ENCODE data around the gene CCNK.

CCNK gene

GRCh38 chr14:99451234-99451633, 30.0 kb upstream of the CCNK start:
- peaks cover 8% of the 10 kb centered on the region for H3K36me3 ChIP-seq (ENCODE audit: control insufficient read depth, insufficient read depth, low read length)
- no peak overlapping the region for H3K4me3 ChIP-seq (ENCODE audit: low read length)
- H3K27ac ChIP-seq (ENCODE audit: low read depth, low read length), result no peak overlapping the region
- H3K4me1 ChIP-seq (ENCODE audit: control insufficient read depth, insufficient read depth, low read length), result no peaks in the 10 kb centered on the region
- no peak overlapping the region for H3K9ac ChIP-seq (ENCODE audit: low read length)
- no peaks in the 10 kb centered on the region for H3K27me3 ChIP-seq (ENCODE audit: control insufficient read depth, insufficient read depth, low read length)

GRCh38 chr14:99452968-99453367, 28.2 kb upstream of the CCNK start:
- H3K36me3 ChIP-seq (ENCODE audit: control insufficient read depth, insufficient read depth, low read length), result peaks cover 8% of the 10 kb centered on the region
- no peak overlapping the region for H3K27ac ChIP-seq (ENCODE audit: low read depth, low read length)
- no peak overlapping the region for H3K9ac ChIP-seq (ENCODE audit: low read length)
- no peak overlapping the region for H3K4me3 ChIP-seq (ENCODE audit: low read length)
- no peaks in the 10 kb centered on the region for H3K27me3 ChIP-seq (ENCODE audit: control insufficient read depth, insufficient read depth, low read length)
- H3K4me1 ChIP-seq (ENCODE audit: control insufficient read depth, insufficient read depth, low read length), result no peaks in the 10 kb centered on the region

GRCh38 chr14:99454246-99454645, 27.0 kb upstream of the CCNK start:
- Histone ChIP-seq H3K9ac (ENCODE audit: low read length) (no peak overlapping the region), H3K4me1 (ENCODE audit: control insufficient read depth, insufficient read depth, low read length) (no peaks in the 10 kb centered on the region), H3K27me3 (ENCODE audit: control insufficient read depth, insufficient read depth, low read length) (no peaks in the 10 kb centered on the region), H3K4me3 (ENCODE audit: low read length) (no peak overlapping the region), H3K27ac (ENCODE audit: low read depth, low read length) (no peak overlapping the region), H3K36me3 (ENCODE audit: control insufficient read depth, insufficient read depth, low read length) (peaks cover 3% of the 10 kb centered on the region)

- H3K27me3 ChIP-seq (ENCODE audit: control insufficient read depth, insufficient read depth, low read length), result no peaks in the 10 kb centered on the region
- no peaks in the 10 kb centered on the region for H3K4me1 ChIP-seq (ENCODE audit: control insufficient read depth, insufficient read depth, low read length)
- H3K27ac ChIP-seq (ENCODE audit: low read depth, low read length), result no peak overlapping the region
- no peak overlapping the region for H3K9ac ChIP-seq (ENCODE audit: low read length)
- no peak overlapping the region for H3K4me3 ChIP-seq (ENCODE audit: low read length)
- peaks cover 10% of the 10 kb centered on the region for H3K36me3 ChIP-seq (ENCODE audit: control insufficient read depth, insufficient read depth, low read length)
Measured at GRCh38 chr14:99459481-99460100, 21.6 kb upstream of the CCNK start.

GRCh38 chr14:99460793-99461192, 20.4 kb upstream of the CCNK start:
- H3K4me3 ChIP-seq (ENCODE audit: low read length), result no peak overlapping the region
- no peak overlapping the region for H3K27ac ChIP-seq (ENCODE audit: low read depth, low read length)
- H3K27me3 ChIP-seq (ENCODE audit: control insufficient read depth, insufficient read depth, low read length), result no peaks in the 10 kb centered on the region
- H3K36me3 ChIP-seq (ENCODE audit: control insufficient read depth, insufficient read depth, low read length), result peaks cover 13% of the 10 kb centered on the region
- H3K4me1 ChIP-seq (ENCODE audit: control insufficient read depth, insufficient read depth, low read length), result no peaks in the 10 kb centered on the region
- H3K9ac ChIP-seq (ENCODE audit: low read length), result no peak overlapping the region

GRCh38 chr14:99461411-99462085, 19.7 kb upstream of the CCNK start:
- H3K36me3 ChIP-seq (ENCODE audit: control insufficient read depth, insufficient read depth, low read length), result peaks cover 13% of the 10 kb centered on the region
- H3K9ac ChIP-seq (ENCODE audit: low read length), result no peak overlapping the region
- H3K27me3 ChIP-seq (ENCODE audit: control insufficient read depth, insufficient read depth, low read length), result no peaks in the 10 kb centered on the region
- H3K4me3 ChIP-seq (ENCODE audit: low read length), result no peak overlapping the region
- no peaks in the 10 kb centered on the region for H3K4me1 ChIP-seq (ENCODE audit: control insufficient read depth, insufficient read depth, low read length)
- H3K27ac ChIP-seq (ENCODE audit: low read depth, low read length), result no peak overlapping the region

- Histone ChIP-seq H3K27me3 (ENCODE audit: control insufficient read depth, insufficient read depth, low read length) (no peaks in the 10 kb centered on the region), H3K4me1 (ENCODE audit: control insufficient read depth, insufficient read depth, low read length) (no peaks in the 10 kb centered on the region), H3K9ac (ENCODE audit: low read length) (no peak overlapping the region), H3K27ac (ENCODE audit: low read depth, low read length) (no peak overlapping the region), H3K4me3 (ENCODE audit: low read length) (no peak overlapping the region), H3K36me3 (ENCODE audit: control insufficient read depth, insufficient read depth, low read length) (peaks cover 13% of the 10 kb centered on the region)
Measured at GRCh38 chr14:99462210-99462609, 19.0 kb upstream of the CCNK start.

- Histone ChIP-seq H3K4me1 (ENCODE audit: control insufficient read depth, insufficient read depth, low read length) (peaks cover 4% of the 10 kb centered on the region), H3K4me3 (ENCODE audit: low read length) (no peak overlapping the region), H3K27ac (ENCODE audit: low read depth, low read length) (no peak overlapping the region), H3K27me3 (ENCODE audit: control insufficient read depth, insufficient read depth, low read length) (no peaks in the 10 kb centered on the region), H3K36me3 (ENCODE audit: control insufficient read depth, insufficient read depth, low read length) (peaks cover 13% of the 10 kb centered on the region), H3K9ac (ENCODE audit: low read length) (no peak overlapping the region)
Measured at GRCh38 chr14:99463974-99464373, 17.2 kb upstream of the CCNK start.

- Histone ChIP-seq H3K36me3 (ENCODE audit: control insufficient read depth, insufficient read depth, low read length) (peaks cover 13% of the 10 kb centered on the region), H3K9ac (ENCODE audit: low read length) (no peak overlapping the region), H3K4me1 (ENCODE audit: control insufficient read depth, insufficient read depth, low read length) (peaks cover 4% of the 10 kb centered on the region), H3K27ac (ENCODE audit: low read depth, low read length) (no peak overlapping the region), H3K4me3 (ENCODE audit: low read length) (no peak overlapping the region), H3K27me3 (ENCODE audit: control insufficient read depth, insufficient read depth, low read length) (no peaks in the 10 kb centered on the region)
Measured at GRCh38 chr14:99465288-99465687, 15.9 kb upstream of the CCNK start.

- Histone ChIP-seq H3K27me3 (ENCODE audit: control insufficient read depth, insufficient read depth, low read length) (no peaks in the 10 kb centered on the region), H3K36me3 (ENCODE audit: control insufficient read depth, insufficient read depth, low read length) (peaks cover 6% of the 10 kb centered on the region), H3K9ac (ENCODE audit: low read length) (no peak overlapping the region), H3K4me3 (ENCODE audit: low read length) (no peak overlapping the region), H3K4me1 (ENCODE audit: control insufficient read depth, insufficient read depth, low read length) (peaks cover 4% of the 10 kb centered on the region), H3K27ac (ENCODE audit: low read depth, low read length) (no peak overlapping the region)
Measured at GRCh38 chr14:99466758-99467157, 14.5 kb upstream of the CCNK start.

GRCh38 chr14:99467336-99468078, 13.7 kb upstream of the CCNK start:
- Histone ChIP-seq H3K27ac (ENCODE audit: low read depth, low read length) (no peak overlapping the region), H3K9ac (ENCODE audit: low read length) (no peak overlapping the region), H3K4me1 (ENCODE audit: control insufficient read depth, insufficient read depth, low read length) (peaks cover 4% of the 10 kb centered on the region), H3K27me3 (ENCODE audit: control insufficient read depth, insufficient read depth, low read length) (no peaks in the 10 kb centered on the region), H3K4me3 (ENCODE audit: low read length) (no peak overlapping the region), H3K36me3 (ENCODE audit: control insufficient read depth, insufficient read depth, low read length) (peaks cover 3% of the 10 kb centered on the region)

- Histone ChIP-seq H3K27ac (ENCODE audit: low read depth, low read length) (no peak overlapping the region), H3K4me1 (ENCODE audit: control insufficient read depth, insufficient read depth, low read length) (peaks cover 4% of the 10 kb centered on the region), H3K36me3 (ENCODE audit: control insufficient read depth, insufficient read depth, low read length) (peaks cover 3% of the 10 kb centered on the region), H3K9ac (ENCODE audit: low read length) (no peak overlapping the region), H3K27me3 (ENCODE audit: control insufficient read depth, insufficient read depth, low read length) (no peaks in the 10 kb centered on the region), H3K4me3 (ENCODE audit: low read length) (no peak overlapping the region)
Measured at GRCh38 chr14:99468081-99468480, 13.1 kb upstream of the CCNK start.

Data from rectal smooth muscle tissue (tissue), 1 donor.